Amniotic stem cell (primary cell): ENCODE results near the gene EGLN2.
"Not testable (repeated sequence)": the region's sequence is repeated elsewhere in the genome, so short reads cannot be mapped to it uniquely, and the experiment has no call there.

Experiments
- DNase-seq: peaks from one replicate; lab custom pipeline; 2025; lab: John Stamatoyannopoulos, UW

EGLN2 gene

GRCh38 chr19:40819479-40820234, 20.7 kb downstream of the EGLN2 start:
- not testable (repeated sequence) for DNase-seq

DNA sequence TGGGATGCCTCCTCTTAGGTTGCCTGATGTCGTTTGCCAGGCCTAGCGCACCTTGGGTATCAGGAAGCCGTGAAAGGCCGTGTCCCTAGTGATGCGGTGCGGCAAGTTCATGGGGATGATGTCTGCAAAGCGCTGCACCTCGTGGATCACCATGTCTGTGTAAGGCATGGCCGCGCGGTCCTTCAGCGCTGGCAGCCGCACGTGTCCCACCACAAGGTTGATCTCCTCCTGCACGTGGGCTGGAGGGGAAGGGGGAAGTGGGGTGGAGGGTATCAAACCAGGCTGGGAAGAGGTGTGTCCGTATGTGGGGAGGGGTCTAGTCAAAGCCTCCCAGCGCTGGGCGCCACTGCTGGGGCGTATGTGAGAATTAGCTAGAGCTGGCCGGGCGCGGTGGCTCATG, 23.2 kb downstream of the EGLN2 start:
- no peak for DNase-seq

DNA sequence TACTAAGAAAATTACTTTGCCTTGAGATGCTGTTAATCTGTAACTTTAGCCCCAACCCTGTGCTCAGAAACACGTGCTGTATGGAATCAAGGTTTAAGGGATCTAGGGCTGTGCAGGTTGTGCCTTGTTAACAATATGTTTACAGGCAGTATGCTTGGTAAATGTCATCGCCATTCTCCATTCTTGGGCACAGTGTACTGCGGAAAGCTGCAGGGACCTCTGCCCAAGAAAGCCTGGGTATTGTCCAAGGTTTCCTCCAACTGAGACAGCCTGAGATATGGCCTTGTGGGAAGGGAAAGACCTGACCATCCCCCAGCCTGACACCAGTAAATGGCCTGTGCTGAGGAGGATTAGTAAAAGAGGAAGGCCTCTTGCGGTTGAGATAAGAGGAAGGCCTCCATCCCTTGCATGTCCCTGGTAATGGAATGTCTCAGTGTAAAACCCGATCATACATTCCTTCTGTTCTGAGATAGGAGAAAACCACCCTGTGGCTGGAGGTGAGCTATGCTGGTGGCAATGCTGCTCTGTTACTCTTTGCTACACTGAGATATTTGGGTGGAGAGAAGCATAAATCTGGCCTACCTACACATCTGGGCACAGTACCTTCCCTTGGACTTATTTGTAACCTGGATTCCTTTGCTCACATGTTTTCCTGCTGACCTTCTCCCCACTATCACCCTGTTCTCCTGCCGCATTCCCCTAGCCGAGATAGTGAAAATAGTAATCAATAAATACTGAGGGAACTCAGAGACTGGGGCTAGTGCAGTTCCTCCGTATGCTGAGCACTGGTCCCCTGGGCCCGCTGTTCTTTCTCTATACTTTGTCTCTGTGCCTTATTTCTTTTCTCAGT, 23.9 kb downstream of the EGLN2 start:
- DNase-seq = not testable (repeated sequence)

DNA sequence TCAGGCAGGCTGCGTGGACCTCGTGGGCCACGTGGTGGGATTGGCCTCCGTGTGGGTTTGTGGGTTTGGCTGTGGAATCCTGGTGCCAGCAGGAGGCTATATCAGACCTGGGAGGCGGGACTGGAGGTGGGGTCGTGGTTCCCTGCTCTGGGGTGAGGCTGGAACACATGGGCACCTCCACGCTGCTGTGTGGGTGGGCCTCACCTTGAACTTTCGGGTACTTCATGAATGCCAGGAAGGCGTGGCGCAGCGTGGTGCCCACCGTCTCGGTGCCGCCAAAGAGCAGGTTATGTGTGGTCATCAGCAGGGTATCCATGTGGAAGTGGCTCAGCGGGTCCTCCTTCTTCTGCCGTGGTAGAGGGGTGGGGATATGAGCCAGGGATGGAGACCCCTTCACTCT, 25.9 kb downstream of the EGLN2 start:
- not testable (repeated sequence) for DNase-seq

DNA sequence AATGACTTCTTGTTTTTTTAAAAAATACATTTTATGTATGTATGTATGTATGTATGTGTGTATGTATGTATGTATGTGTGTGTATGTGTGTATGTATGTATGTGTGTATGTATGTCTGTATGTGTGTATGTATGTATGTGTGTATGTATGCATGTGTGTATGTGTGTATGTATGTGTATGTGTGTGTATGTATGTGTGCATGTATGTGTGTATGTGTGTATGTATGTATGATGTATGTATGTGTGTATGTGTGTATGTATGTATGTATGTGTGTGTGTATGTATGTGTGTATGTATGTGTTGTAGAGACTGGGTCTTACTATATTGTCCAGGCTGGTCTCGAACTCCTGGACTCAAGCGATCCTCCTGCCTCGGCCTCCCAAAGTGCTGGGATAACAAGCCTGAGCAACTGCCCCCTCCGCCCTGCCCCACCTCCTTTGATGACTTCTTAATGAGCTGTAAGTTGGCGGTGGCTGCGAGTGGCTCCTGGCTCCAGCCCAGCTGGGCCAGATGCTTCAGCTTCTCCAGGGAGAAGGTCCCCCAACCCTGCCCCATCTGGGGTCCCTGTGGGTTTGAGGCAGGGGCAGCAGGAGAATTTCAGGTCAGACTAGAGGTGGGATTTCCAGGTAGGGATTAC, 26.6 kb downstream of the EGLN2 start:
- not testable (repeated sequence) for DNase-seq

GRCh38 chr19:40826312-40826698, 27.3 kb downstream of the EGLN2 start:
- not testable (repeated sequence) for DNase-seq

DNA sequence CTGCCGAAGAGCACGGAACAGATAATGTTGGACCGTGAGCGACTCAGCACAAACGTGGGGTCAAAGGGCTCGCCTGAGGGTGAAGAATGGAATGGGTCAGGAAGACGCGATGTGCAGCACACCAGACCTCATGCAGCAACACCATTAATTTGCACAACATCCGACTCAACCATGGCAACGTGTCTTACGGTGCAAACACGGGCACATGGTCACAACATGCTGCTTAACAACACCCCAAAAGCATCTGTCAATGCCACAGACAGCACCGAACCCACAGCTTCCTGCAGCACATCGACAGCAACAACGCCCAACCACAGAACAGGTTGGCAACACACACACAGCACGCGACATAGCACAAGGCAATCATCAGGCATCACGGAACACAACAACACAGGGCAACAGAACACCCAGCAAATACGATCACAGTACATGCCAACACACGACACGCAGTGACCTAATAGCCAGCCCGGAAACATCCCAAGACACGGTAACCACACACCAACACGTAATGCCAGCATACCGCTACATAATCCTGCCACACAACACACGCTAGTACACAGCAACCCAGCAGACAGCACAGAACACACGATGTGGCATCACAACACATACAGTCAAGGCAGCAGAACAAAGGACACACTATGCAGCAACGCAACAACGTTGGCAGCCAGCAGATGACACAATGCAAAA, 27.9 kb downstream of the EGLN2 start:
- DNase-seq = not testable (repeated sequence)

- no peak for DNase-seq
Measured at GRCh38 chr19:40827386-40828247, 28.6 kb downstream of the EGLN2 start.

DNA sequence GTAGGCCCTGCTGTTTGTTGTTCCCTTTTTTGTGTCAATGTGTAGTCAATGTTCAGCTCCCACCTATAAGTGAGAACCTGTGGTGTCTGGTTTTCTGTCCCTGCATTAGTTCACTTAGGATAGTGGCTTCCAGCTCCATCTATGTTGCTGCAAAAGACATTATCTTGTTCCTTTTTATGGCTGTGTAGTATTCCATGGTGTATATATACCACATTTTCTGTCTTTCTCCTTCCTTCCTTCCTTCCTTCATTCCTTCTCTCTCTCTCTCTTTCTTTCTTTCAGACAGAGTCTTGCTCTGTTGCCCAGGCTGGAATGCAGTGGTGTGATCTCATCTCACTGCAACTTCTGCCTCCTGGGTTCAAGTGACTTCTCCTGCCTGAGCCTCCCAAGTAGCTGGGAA, 30.2 kb downstream of the EGLN2 start:
- DNase-seq = no peak

- not testable (repeated sequence) for DNase-seq
Measured at GRCh38 chr19:40830741-40831140, 31.8 kb downstream of the EGLN2 start.

GRCh38 chr19:40831502-40832430, 32.8 kb downstream of the EGLN2 start:
- DNase-seq = peak; percentile 77

DNA sequence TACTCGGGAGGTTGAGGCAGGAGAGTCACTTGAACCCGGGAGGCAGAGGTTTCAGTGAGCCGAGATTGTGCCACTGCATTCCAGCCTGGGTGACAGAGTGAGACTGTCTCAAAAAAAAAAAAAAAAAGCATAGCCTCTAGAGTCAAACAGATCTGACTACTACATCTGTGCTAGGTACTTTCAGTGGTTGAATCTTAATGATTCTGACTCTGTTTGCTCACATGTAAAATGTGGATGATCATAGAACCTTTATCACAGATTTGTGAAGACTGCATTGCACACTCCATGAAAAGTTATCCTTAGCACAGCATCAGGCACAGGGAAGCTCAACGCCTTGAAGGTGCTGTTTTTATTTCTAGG, 33.4 kb downstream of the EGLN2 start:
- not testable (repeated sequence) for DNase-seq

DNA sequence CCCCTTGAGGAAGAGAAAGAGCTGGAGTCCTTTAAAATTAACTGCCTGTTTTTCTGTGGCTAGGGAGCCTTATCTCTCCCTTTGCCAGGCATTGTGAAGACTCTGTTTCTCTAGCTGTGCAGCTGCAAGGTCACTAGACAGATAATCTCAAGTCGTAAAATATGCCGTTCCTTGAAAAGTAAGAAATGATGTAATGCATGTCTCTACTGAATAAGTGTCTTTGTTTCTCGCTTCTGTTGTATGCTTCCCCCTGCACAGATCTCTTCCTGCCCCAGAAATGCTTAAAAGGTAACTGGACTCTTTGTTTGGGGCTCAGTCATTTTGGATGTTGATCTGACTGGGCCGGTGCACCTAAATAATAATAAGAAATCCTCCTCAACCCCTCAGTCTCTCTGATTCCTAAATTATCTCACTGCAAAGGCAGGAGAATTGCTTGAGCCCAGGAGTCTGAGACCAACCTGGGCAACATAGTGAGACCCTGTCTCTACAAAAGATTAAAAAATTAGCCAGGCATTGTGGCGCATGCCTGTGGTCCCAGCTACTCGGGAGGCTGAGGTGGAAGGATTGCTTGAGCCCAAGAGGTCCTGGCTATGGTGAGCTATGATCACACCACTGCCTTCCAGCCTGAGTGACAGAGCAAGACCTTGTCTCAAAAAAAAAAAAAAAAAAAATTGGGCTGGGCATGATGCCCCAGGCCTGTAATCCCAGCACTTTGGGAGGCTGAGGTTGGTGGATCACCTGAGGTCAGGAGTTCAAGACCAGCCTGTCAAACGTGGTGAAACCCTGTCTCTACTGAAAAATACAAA, 34.9 kb downstream of the EGLN2 start:
- DNase-seq = not testable (repeated sequence)

- DNase-seq = no peak
Measured at GRCh38 chr19:40836754-40837429, 37.9 kb downstream of the EGLN2 start.

DNA sequence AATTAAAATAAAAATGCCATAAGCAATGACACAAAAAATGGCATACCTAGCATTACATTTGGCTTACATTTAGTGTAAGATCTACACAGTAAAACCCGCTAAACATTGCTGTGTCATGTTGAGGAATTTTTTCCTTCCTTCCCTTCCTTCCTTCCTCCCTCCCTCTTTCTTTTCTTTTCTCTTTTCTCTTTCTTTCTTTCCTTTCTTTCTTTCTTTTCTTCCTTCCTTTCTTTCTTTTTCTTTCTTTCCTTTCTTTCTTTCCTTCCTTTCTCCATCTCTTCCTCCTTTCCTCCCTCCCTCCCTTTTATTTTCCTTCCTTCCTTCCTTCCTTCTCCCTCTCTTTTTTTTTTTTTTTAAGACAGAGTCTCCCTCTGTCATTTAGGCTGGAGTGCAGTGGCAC, 39.5 kb downstream of the EGLN2 start:
- not testable (repeated sequence) for DNase-seq

GRCh38 chr19:40842012-40842411, 43.0 kb downstream of the EGLN2 start:
- DNase-seq = not testable (repeated sequence)

GRCh38 chr19:40842997-40843652, 44.1 kb downstream of the EGLN2 start:
- DNase-seq = not testable (repeated sequence)

DNA sequence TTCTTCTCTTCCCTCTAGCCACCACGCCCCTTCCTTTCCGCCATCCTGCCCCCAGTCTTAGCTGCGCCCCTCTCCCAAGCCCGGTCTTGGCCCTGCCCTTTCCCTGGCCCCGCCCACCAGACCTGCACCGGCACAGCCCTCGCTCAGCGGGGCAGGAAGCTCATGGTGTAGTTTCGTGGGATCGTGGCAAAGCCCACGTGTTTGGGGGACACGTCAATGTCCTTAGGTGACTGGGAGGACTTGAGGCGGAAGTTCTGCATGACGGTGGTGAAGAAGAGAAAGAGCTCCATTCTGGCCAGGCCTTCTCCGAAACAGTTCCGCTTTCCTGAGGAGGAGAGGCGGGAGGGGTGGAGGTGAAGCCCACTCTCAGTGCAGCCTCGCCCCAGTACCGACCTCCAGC, 44.7 kb downstream of the EGLN2 start:
- DNase-seq = not testable (repeated sequence)
